Natural killer cell (primary cell): ENCODE measurements around the gene FOXF2. TPM values are rescaled to one million over a fixed set of nuclear protein-coding genes. Genes with fewer than 3 reads are reported as not detected.

Experiments
- ATAC-seq, 3 donors: fragments of 150-1000 bp in 2 of 3; fragments of 200-7000 bp in 1 of 3; cut with Tn5 transposase; 1 replicate in 1 of 3; 2 replicates in 2 of 3; pipeline ENCODE4 v1.10.0; 2021; ENCODE audit warnings: mild to moderate bottlenecking in 2 of 3, moderate library complexity in 2 of 3
- DNase-seq, 2 donors: peaks; one replicate each; pipeline versions ENCODE4 v3.0.0 to v3.0.0-alpha.2; 2013 to 2021; ENCODE audit warnings: mixed read lengths in 1 of 2
- H3K27ac ChIP-seq: one replicate; pipeline ENCODE4 v1.5.1; 2013; ENCODE audit warnings: mild to moderate bottlenecking, low read length
- H3K27me3 ChIP-seq: one replicate; pipeline ENCODE4 v1.6.1; 2013; ENCODE audit warnings: low read length; ENCODE audit not compliant: control insufficient read depth, insufficient read depth
- H3K36me3 ChIP-seq: one replicate; pipeline ENCODE4 v1.6.1; 2013; ENCODE audit warnings: low read length; ENCODE audit not compliant: control insufficient read depth, insufficient read depth
- H3K4me1 ChIP-seq: one replicate; pipeline ENCODE4 v1.6.1; 2013; ENCODE audit warnings: low read length; ENCODE audit not compliant: control insufficient read depth, insufficient read depth
- H3K4me3 ChIP-seq: one replicate; pipeline ENCODE4 v1.5.1; 2013; ENCODE audit warnings: low read length
- H3K9me3 ChIP-seq: one replicate; pipeline ENCODE4 v1.6.1; 2013; ENCODE audit warnings: low read length; ENCODE audit not compliant: control insufficient read depth, insufficient read depth
- H3K27ac Mint-ChIP-seq, 2 donors: one replicate each; pipeline ENCODE4 v1.8.0; 2022; ENCODE audit warnings: mild to moderate bottlenecking in 2 of 2, mixed read lengths in 2 of 2, moderate library complexity in 1 of 2
- H3K27me3 Mint-ChIP-seq, 2 donors: one replicate each; pipeline ENCODE4 v1.8.0; 2022; ENCODE audit warnings: low read depth in 2 of 2, mixed read lengths in 2 of 2
- H3K36me3 Mint-ChIP-seq: one replicate; pipeline ENCODE4 v1.8.0; 2022; ENCODE audit warnings: mixed read lengths
- H3K4me1 Mint-ChIP-seq, 2 donors: one replicate each; pipeline ENCODE4 v1.8.0; 2022; ENCODE audit warnings: mixed read lengths in 2 of 2
- H3K4me3 Mint-ChIP-seq: one replicate; pipeline ENCODE4 v1.8.0; 2022; ENCODE audit warnings: mild to moderate bottlenecking, moderate library complexity, mixed read lengths
- H3K9me3 Mint-ChIP-seq, 2 donors: one replicate each; pipeline ENCODE4 v1.8.0; 2022; ENCODE audit warnings: mixed read lengths in 2 of 2
- WGBS: methylation state at CpG from one replicate; pipeline ENCODE4 v1.1.7; 2013; ENCODE audit warnings: missing lambda C conversion rate; ENCODE audit not compliant: insufficient coverage; 5-methylcytosine and 5-hydroxymethylcytosine counted together
- intact Hi-C: fragments of 100-400 bp; cut with micrococcal nuclease; formaldehyde crosslinking; loops from one replicate; pipeline ENCODE4 v1.14.2; 2022
- total RNA-seq, 4 donors: library from RNA; stranded (reverse); fragments of 120-200 nt in 1 of 4; gene quantifications; one replicate each; pipeline versions ENCODE4 v1.2.3 to v1.2.4, GENCODE V29; 2013 to 2022
- TF ChIP-seq, protein P1 (sequence below): fragments of 200-600 bp; IDR thresholded peaks from one replicate; pipeline ENCODE4 v1.8.0; 2022; ENCODE audit warnings: antibody characterized with exemption

The FOXF2 gene
- total RNA-seq, 3 donors from 2014 or later (not counting 1 experiment from before 2014, with no cell fraction given): not detected

DNA sequence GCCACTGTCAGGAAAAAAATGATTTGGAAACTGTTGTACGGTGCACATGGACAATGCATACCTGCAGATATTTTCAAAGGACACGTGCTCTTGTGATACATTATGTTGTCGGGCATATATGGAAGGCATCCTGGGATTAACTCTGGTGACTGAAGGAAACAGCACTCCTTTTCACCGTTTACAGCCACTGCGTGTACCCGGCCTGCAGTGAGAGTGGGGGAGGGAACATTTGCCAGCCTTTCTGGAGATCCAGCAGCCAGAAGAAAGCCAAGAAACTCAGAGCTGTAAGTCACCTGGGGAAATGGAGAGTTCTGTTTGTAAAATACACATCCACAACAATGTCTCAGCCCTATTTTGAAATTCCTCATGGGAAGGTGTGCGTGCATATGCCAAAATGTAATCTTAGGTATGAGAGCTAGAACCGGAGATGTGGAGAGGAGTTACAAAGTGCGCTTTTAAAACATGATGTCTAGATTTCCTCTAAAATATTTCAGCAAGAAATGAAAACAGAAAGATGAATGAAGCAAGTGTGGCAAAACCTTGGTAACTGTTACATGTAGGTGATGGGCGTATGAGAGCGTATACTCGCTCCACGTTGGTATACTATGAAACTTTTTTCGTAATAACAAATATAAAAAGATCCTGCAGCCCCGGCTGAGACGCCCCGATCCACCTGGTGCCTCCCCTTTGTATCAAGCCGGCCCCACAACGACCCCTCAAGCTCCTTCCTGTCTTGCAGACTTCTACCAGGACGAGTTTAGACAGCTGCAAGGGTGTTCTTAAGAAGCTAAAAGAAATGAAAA, 8.6 kb upstream of the FOXF2 start:
- Histone ChIP-seq H3K4me1 (peaks cover 25% of the 10 kb centered on the region), H3K27me3 (peaks cover 68% of the 10 kb centered on the region), H3K4me3 (no peak overlapping the region), H3K36me3 (no peaks in the 10 kb centered on the region), H3K9me3 (no peaks in the 10 kb centered on the region), H3K27ac (no peak overlapping the region)
- DNase-seq (no peak), ATAC-seq (no peak)
- no peaks in the 10 kb centered on the region for H3K36me3 Mint-ChIP-seq
- TF ChIP-seq, protein P1, sequence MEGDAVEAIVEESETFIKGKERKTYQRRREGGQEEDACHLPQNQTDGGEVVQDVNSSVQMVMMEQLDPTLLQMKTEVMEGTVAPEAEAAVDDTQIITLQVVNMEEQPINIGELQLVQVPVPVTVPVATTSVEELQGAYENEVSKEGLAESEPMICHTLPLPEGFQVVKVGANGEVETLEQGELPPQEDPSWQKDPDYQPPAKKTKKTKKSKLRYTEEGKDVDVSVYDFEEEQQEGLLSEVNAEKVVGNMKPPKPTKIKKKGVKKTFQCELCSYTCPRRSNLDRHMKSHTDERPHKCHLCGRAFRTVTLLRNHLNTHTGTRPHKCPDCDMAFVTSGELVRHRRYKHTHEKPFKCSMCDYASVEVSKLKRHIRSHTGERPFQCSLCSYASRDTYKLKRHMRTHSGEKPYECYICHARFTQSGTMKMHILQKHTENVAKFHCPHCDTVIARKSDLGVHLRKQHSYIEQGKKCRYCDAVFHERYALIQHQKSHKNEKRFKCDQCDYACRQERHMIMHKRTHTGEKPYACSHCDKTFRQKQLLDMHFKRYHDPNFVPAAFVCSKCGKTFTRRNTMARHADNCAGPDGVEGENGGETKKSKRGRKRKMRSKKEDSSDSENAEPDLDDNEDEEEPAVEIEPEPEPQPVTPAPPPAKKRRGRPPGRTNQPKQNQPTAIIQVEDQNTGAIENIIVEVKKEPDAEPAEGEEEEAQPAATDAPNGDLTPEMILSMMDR: no peak
- H3K27ac Mint-ChIP-seq: no peak overlapping the region
- no peaks in the 10 kb centered on the region for H3K9me3 Mint-ChIP-seq
- peaks cover 11 to 18% of the 10 kb centered on the region in 2 donors for H3K4me1 Mint-ChIP-seq
- 11% methylated on average over 19 of the region's 20 CpGs for WGBS
- H3K27me3 Mint-ChIP-seq: peaks cover 60 to 64% of the 10 kb centered on the region in 2 donors
- H3K4me3 Mint-ChIP-seq: peak overlapping the region; percentile 36
- intact Hi-C loops: no loop called here

DNA sequence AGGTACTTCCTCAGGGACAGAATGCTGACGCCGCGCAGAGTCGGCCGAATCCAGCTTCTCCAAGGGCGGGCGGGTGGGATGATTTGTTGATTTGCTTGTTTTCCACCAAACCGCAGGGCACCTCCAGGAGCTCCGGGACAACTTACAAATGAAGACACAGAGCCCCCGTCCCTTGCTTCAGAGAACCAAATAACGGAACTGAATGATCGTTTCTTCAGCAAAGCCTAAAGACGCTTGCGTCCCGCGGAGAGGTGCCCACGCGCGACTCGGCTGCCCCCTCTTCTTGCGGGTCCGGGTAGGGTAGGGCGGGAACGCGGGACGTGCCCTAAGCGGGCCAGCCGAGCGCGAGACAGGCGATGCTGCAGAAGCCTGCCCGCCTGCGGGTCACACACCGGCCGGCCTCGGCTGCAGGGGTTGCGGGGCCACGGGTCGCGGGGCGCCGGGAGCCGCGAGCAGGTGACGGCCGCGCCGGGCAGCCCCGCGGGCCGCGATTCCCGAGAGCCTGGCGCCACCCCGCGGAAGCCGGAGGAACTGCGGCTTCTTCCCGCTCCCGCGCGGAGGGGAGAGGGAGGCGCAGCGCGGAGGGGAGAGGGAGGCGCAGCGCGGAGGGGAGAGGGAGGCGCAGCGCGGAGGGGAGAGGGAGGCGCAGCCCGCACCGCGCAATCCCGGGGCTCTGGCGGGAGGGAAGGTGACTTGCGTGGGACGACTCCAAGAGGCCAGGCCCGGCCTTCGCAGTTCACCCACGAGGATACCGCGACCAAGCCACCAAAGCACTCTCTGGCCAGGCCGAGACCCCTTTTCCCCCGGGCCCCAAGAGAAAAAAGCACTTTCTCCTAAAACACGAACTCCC, 7.7 kb upstream of the FOXF2 start:
- no peak overlapping the region for H3K27ac ChIP-seq
- H3K9me3 ChIP-seq: no peaks in the 10 kb centered on the region
- no peaks in the 10 kb centered on the region for H3K36me3 ChIP-seq
- H3K4me1 ChIP-seq: peaks cover 25% of the 10 kb centered on the region
- intact Hi-C loops: no loop called here
- Mint-ChIP-seq H3K27me3 (peaks cover 57 to 63% of the 10 kb centered on the region in 2 donors), H3K4me1 (peaks cover 11 to 18% of the 10 kb centered on the region in 2 donors), H3K9me3 (no peaks in the 10 kb centered on the region), H3K27ac (no peak overlapping the region), H3K4me3 (no peak overlapping the region), H3K36me3 (no peaks in the 10 kb centered on the region)
- ATAC-seq: peak; percentile 54 to 65 (median 56)
- no peak overlapping the region for H3K4me3 ChIP-seq
- 1% methylated on average over 87 of the region's 87 CpGs for WGBS
- TF ChIP-seq, protein P1: peak; percentile 55
- peaks cover 68% of the 10 kb centered on the region for H3K27me3 ChIP-seq
- peak; percentile 35 to 66 for DNase-seq

DNA sequence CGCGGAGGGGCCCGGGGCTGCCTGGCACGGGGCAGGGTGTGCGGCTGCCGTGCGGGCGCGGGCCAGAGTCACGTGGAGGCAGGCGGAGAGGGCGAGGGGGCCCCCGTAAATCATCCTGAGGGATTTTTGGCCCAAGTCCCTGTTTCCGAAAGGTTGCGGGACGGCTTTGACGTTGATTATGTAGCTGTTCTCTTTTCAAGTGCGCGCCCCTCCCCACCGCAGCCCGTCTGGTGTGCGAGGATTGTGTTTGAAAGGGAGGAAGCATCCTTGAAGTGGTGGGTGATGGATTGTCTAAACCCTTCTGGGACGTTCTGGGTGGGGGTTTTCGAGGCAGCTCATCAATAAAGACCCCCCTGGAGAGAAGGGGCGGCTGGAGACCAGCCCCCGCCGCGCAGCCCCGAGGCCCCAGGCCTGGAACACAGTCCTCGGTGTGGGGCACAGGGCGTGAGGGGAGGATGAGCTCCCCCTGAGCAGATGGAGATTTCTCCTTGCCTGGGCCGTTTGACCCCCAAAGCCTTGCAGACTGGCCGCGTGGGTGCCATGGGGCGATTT, 7.0 kb upstream of the FOXF2 start:
- no peak overlapping the region for H3K4me3 Mint-ChIP-seq
- no peak overlapping the region for H3K27ac ChIP-seq
- peaks cover 25% of the 10 kb centered on the region for H3K4me1 ChIP-seq
- H3K9me3 ChIP-seq: no peaks in the 10 kb centered on the region
- no peaks in the 10 kb centered on the region for H3K36me3 ChIP-seq
- peaks cover 67% of the 10 kb centered on the region for H3K27me3 ChIP-seq
- no peak for DNase-seq
- H3K4me3 ChIP-seq: no peak overlapping the region
- intact Hi-C loops: no loop called here
- no peak for ATAC-seq
- peaks cover 11 to 18% of the 10 kb centered on the region in 2 donors for H3K4me1 Mint-ChIP-seq
- 5% methylated on average over 35 of the region's 35 CpGs for WGBS
- peaks cover 57 to 63% of the 10 kb centered on the region in 2 donors for H3K27me3 Mint-ChIP-seq
- TF ChIP-seq, protein P1: no peak
- no peaks in the 10 kb centered on the region for H3K36me3 Mint-ChIP-seq
- no peak overlapping the region for H3K27ac Mint-ChIP-seq
- no peaks in the 10 kb centered on the region for H3K9me3 Mint-ChIP-seq
